ENCODE measurements around the gene KRT6A. TPM values are rescaled to one million over a fixed set of nuclear protein-coding genes. Genes with fewer than 3 reads are reported as not detected.
"Not testable (repeated sequence)": the region's sequence is repeated elsewhere in the genome, so short reads cannot be mapped to it uniquely, and the experiment has no call there.

Gene KRT6A
- polyA plus RNA-seq, 4 donors: 0.10 TPM; not detected in 3

DNA sequence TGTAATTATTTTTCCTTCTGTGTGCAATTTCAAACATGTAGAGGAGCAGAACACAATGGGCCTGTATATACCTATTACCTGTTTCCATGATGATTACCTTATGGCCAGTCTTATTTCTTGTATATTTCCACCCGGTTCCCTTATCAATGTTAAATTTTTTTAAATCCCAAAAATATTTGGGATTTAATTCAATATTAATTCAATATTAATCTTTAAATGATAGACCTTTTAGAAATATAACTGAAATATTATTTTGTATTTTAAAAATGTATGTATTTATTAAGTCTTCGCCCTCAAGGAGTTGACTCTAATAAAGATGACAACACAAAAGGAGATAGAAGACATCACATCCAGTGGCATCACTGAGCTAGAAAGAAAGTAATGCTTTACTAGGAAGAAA is 18.8 kb downstream of the KRT6A start:
- DNase-seq (ENCODE audit: low read depth in 4 of 4, low spot score in 3 of 4): no peak

DNA sequence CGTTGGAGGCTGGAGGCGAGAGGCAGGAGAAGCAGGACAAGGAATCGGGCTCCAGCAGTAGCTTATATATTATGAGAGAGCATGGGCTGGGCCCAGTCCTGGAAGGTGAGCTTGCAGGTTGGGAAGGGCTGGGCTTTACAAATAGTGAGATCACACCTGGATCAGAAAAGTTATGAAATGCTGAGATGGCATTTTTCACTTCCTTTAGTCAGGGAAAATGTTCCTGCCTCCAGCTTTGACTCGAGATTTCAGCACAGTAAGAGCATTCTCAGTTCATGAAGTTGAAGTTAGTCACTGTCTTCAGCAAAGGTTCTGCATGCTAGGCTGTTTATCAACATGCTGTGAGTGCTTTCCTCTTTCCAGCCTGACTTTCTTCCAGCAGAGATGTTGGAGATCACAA is 19.3 kb downstream of the KRT6A start, which contains the start of gene KRT6C:
KRT6C (minus strand) TSS at position 38 of the 400 bp plus-strand sequence. CDS start 68 bp downstream, outside the sequence.
- no peak for DNase-seq (ENCODE audit: low read depth in 4 of 4, low spot score in 3 of 4)

DNA sequence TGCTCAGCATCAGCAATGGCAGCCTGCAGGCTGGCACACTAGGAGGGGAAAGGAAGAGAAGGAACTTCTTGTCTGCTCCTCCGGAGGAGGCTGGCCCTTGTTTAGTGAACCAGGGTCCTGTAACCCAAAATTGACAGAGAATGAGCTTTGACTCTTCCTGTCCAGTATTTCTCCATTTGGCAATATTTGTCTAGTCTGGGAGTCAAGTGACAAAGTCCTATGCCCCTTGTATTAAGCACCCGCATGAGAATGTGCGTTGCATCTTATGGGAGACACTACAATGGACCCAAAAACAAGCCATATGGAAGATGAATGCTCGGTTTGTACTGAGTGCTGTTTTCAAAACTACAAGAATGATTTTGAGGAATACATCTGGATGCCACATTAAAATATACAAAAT is 23.2 kb downstream of the KRT6A start:
- DNase-seq (ENCODE audit: low read depth in 4 of 4, low spot score in 3 of 4): no peak

DNA sequence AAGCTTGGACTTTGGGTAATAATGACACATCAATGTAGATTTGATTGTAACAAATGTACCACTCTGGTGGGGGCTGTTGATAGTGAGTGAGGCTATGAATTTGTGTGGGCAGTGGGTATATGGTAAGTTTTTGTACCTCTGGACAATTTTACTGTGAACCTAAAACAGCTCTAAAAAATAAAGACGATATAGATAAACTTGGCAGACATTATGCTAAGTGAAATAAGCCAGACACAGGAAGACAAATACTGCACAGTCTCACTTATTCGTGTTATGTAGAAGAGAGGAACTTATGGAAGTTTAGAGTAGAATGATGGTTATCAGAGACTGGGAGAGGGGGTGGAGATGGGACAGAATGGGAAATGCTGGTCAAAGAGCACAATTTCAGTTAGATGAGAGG is 28.2 kb downstream of the KRT6A start:
- DNase-seq (ENCODE audit: low read depth in 4 of 4, low spot score in 3 of 4): no peak

DNA sequence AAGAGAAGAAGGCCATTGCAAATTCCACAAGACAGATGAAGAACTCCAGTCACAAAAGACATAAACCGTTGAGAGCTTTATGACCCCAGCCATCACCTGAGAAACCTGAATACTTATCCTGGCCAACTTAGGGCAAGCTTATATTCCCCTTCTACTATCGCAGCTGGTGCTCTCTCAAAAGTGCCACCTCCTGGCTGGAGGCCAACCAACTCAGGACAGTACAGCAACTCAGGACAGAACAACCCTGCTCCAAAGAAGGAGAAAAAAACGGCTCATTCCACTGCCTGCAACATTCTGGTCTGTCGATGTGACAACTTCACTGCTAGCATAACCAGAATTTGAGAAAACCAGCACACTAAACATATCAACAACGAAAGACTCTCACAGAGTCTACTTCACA is 31.4 kb downstream of the KRT6A start:
- no peak for DNase-seq (ENCODE audit: low read depth in 4 of 4, low spot score in 3 of 4)

DNA sequence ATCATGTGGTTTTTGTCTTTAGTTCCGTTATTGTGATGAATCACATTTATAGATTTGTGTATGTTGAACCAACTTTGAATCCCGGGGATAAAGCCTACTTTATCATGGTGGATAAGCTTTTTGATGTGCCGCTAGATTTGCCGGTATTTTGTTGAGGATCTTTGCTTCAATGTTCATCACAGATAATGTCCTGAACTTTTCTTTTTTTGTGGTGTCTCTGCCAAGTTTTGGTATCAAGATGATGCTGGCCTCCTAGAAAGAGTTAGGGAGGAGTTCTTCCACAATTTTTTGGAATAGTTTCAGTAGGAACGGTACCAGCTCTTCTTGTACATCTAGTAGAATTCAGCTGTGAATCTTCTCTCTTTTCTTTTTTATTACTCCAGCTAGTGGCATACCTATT is 34.2 kb downstream of the KRT6A start:
- DNase-seq (ENCODE audit: low read depth in 4 of 4, low spot score in 3 of 4): no peak

DNA sequence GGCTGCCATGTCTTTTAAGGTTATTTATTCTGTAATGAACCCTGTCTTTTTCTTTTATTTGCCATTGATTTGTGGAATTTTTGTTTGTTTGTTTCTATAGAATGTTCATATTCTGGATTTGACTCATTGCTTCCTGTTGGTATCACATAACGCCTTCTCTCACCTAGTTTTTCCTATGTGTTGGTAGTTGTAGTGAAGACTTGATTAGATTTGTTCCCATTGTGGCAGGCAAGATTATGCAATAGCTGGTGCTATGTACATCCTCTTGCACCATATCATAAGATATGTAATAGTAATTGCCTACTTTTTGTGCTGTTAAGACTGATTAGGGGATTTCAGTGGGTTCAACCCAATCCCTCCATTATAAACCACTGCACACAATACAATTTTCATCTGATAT is 37.2 kb downstream of the KRT6A start:
- DNase-seq (ENCODE audit: low read depth in 4 of 4, low spot score in 3 of 4): no peak

DNA sequence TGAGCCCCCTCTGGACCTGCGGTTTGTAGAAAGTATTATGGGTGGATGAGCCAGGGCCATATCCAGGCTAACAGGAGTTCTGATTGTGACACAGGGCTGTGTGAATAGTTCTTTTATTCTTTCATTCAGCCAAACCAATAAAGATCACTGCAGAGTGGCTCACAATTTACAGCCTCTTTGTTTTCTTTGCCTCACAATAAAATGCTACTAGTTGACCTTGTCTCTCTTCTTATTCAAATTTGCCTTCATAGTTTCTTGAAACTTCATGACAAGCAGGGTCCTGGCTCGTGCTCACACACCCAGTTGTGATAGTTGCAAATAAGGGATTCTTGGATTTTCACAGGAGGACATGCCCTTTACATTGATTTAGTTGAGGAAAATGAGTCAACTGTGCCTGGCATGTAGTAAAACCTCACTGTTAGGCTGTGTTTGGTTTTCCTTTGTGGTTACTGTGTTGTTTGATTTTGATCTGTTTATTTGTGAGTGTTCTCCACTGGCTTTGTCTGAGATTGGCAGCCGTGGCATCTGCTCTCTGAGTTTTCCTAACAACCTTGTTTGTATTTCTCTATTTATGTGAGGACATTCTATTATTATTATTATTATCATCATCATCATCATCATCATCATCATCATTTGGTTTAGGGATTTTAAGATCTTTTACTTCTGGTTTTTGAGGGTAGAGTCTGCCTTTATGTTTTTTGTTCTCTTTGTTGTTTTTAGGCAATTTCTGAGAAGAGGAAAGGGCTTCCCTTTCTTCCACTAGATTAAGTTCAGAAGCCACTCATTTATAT is 38.5 kb downstream of the KRT6A start:
- DNase-seq (ENCODE audit: low read depth in 4 of 4, low spot score in 3 of 4): no peak

DNA sequence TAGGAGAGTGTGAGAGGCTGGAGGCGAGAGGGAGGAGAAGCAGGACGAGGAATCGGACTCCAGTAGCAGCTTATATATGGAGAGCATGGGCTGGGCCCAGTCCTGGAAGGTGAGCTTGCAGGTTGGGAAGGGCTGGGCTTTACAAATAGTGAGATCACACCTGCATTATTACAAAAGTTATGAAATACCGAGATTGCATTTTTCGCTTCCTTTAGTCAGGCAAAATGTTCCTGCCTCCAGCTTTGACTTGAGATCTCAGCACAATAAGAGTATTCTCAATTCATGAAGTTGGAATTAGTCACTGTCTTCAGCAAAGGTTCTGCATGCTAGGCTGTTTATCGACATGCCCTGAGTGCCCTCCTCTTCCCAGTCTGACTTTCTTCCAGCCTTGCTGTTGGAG is 41.0 kb downstream of the KRT6A start, which contains the start of gene KRT6B:
KRT6B (minus strand) TSS at position 46 of the 400 bp plus-strand sequence. CDS start 68 bp downstream, outside the sequence.
- no peak for DNase-seq (ENCODE audit: low read depth in 4 of 4, low spot score in 3 of 4)

DNA sequence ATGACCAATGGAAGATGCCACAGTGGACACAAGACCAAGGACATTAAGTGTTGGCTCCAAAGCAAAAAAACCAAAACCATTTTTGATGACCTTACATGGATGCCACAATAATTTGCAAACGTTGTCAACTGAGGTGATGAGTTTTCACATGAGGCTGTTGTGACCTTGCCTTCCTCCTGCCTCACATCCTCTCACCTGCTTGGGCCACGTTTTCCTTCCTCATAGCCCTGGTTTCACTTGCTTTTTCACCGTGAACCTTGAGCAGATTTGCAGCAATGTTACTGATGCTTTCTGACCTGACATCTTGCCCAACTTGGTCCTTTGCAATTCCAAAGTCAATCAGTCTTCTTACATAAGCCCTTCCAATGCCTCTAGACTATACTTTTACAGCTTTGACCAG is 44.8 kb downstream of the KRT6A start:
- DNase-seq (ENCODE audit: low read depth in 4 of 4, low spot score in 3 of 4): no peak

DNA sequence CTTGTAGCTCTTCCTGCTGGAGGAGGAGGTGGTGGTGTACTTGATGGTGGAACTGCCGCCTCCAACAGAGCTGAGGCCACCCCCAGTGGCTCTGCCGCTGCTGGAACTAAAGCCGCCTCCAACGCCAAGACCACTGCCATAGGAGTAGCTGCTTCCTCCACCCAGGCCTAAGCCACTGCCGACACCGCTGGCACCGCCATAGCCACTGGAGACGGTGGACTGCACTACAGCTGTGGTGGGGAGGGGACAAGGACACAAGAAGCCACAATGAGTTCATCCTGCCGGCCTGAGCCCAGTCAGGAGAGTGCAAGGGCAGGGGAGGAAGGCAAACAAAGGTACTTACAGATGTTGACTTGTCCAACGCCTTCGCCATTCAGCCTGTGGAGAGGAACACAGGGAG is 45.9 kb downstream of the KRT6A start:
- not testable (repeated sequence) for DNase-seq (ENCODE audit: low read depth in 4 of 4, low spot score in 3 of 4)

DNA sequence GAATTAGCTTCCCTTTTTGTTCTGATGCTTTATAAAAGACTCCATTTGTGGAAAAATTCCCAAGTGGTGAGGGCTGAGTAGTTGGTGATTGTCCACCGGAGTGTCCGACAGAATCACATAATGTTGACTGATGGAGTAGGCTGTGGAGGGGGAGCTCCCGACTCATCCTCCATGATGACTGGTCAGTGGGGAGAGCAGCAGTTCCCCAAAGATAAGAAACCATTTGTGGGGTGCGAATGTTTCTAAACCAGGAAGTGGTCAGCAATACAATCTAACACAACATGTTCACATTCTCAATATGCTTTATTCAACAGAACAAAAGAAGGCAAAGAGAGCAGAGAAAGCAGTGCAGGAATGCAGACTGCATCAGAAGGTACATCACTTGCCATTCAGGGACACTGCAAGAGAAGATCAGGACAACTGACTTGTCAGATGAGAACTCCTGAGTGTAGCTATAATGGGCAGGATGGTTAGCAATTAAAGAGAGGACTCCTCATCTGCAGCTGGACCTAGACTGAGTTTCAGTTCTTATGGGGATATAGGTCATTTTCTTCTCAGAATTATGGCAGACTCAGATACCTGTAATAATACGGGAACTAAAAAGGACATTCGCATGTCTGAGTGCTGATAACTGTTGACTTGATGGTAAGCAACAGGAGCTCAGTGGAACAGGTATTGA is 46.6 kb downstream of the KRT6A start:
- DNase-seq (ENCODE audit: low read depth in 4 of 4, low spot score in 3 of 4): no peak

DNA sequence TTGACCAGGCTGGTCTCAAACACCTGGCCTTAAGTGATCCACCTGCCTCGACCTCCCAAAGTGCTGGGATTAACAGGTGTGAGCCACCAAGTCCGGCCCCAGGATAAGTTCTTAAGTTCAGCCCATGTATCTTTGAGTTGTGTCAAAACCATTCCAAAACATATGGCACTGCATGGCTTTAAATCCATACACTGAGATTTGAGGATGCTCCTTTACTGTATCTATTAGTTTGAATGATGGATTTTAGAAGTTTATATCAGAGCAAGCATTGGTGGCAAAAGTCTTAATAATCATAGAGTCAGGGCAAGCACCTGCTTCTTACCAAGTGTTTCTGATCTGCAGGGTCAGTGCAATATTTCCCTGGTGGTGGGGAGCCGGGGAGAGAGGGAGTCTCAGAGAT is 47.2 kb downstream of the KRT6A start:
- DNase-seq (ENCODE audit: low read depth in 4 of 4, low spot score in 3 of 4): no peak

DNA sequence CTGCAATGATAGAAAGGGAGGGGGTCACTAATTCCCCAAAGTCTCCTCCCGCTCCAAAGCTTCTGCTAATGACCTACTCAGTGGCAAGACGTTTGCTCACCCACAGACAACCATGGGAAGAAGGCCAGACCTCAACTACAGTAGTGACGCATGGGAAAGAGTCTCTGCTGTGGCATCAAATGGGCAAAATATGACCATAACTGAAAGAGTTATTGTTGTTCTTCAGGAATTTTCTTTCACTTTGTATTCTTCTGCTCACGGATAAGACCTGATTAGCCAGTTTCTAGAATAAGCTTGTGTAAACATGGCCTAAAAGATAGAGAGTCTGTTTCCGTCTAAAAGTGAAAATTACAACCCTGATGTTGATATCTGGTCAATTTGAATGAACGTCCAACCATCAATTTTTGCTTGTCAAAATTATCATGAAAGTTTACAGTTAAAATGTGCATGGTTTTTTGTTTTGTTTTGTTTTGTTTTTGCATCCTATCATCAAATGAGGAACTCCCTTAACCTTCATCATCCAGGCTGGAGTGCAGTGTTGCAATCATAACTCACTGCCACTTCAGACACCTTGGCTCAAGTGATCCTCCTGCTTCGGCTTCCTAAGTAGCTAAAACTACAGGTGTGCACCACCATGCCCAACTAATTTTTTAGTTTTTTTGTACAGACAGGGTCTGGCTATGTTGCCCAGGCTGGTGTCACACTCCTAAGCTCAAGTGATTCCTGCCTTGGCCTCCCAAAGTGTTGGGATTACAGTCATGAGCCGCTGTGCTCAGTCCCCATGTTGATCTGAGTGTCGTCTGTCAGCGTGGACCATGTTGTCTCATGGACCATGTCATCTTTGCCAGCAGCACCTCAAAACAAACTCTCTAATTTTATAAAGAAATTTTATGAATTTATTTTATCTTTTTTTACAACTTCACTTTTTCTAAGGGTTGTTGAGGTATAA is 48.1 kb downstream of the KRT6A start:
- DNase-seq (ENCODE audit: low read depth in 4 of 4, low spot score in 3 of 4): no peak

DNA sequence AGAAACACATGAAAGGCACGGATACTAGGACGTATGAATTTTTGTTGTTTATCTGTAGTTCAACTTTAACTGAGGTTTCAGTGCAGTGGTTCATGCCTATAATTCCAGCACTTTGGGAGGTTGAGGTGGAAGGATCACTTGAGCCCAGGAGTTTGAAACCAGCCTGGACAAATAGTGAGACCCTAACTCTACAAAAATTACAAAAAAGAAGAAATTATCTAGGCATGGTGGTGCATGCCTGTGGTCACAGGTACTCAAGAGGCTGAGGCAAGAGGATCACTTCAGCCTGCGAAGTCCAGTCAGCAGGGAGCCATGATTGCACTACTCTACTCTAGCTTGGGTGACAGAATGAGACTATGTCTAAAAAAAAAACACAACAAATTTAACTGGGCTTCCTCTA is 49.1 kb downstream of the KRT6A start:
- no peak for DNase-seq (ENCODE audit: low read depth in 4 of 4, low spot score in 3 of 4)

DNA sequence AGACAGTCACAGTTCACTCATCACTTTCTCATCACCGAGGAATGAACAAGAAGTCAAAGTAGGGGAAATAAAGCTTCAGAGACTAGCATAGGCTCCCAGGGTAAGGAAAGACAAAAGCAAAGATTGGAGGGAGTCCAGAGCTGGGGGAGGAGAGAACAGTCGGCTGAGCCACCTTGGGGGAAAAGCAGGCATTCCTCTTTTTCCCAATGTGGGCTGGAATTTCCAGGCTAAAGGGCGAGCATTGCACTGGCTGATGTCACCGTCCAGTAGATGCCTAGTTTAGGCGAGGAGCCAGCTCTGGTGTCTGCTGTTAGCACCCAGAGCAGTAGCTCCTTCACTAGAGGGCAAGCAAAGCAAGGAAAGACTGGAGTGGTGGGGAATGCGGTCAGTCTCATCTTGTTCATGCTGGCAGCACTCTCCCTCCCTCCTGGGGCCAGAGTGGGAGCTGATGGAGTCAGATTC is 50.4 kb downstream of the KRT6A start:
- DNase-seq (ENCODE audit: low read depth in 4 of 4, low spot score in 3 of 4): no peak

DNA sequence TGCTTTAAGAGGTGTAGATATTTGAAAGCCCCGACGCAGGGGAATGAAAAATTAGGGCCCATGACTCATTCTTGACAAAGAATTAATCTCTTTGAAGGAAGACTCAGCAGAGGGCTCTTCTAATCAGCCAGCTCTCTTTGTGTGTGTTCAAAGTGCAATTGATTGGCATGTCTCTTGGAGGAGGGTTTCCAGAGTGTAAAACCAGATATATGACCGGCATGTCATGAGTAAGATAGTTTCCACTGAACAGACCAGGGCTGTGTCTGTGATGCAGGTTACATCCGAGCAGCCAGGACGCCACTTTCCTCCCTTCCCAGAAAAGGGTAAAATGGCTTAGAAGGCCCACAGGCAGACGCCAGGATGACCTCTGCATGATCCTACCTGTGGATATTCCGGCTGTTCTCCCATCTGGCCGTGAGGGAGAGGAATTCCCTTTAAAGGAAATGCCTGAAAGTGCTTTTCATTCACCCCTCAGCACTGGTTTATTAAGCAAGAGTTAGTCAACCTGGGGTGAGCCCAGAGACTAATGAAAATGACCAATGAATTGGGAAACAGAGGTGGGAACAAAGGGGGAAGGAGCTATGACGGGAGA is 51.6 kb downstream of the KRT6A start:
- no peak for DNase-seq (ENCODE audit: low read depth in 4 of 4, low spot score in 3 of 4)

DNA sequence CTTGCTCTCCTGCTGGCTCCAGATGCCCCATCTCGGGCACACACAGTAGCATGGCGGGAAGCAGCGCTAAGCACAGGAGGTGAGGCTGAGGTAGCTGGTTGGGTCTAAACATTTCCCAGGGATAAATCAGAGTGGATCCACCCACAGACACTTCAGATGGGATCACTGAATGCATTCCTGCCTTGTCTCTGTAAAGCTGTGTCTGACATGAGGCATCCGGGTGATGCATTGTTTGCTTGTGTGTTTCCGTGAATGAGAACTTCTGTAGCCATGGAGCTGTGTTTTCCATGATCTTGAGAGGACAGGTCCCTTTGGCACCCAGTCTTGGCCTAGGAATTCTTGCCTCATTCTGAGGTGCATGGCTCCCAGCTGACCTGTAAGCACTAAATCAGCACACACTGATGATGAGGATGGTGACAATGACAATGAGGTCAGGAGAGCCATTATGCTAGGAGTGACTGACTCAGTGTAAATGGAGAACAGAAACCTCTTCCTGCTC is 52.2 kb downstream of the KRT6A start:
- no peak for DNase-seq (ENCODE audit: low read depth in 4 of 4, low spot score in 3 of 4)

DNA sequence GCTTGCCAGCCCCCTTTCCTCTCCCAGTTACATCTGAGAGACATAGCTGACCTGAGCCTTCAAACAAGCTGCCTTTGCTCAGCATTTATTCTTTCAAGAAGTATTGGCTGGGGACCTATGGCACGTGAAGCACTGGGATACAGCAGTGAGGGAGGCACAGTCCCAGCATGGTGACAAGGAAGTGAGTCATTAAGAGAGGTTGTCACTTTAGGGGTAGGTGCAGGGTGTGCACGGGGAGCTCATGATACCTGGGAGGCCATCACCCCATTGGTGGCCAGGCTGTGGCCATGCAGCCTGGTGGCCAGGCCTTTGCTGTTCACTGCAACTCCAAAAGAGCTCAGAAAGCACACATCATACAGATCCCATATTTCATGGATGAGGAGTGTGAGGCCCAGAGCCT is 53.2 kb downstream of the KRT6A start:
- no peak for DNase-seq (ENCODE audit: low read depth in 4 of 4, low spot score in 3 of 4)

DNA sequence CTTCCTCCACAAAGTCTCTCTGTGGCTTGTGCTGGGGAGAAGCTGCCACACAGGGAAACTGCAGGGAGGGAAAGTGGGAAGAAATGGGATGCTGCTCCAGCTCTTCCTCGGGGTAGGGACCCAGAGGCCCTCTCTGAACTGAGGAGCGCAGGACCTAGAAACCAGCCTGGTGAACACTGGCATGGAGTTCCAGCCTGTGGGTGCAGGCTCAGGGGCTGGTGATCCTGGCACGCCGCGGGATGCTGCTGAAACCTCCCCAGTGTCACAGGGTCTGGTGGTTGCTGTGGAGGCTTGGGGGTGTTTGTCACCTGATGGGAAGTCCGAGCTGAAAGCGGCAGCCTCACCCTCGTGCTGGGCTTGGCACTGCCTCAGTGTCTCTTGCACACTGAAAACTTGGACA is 53.6 kb downstream of the KRT6A start:
- DNase-seq (ENCODE audit: low read depth in 4 of 4, low spot score in 3 of 4): no peak

Measured in right renal pelvis (tissue), 4 donors.